Activated T-helper 1 cell treated with anti-CD3 and anti-CD28 coated beads, Interleukin-12 subunit alpha, Interleukin-12 subunit beta, Interleukin-2, Interleukin-4 antibody, amounts not matched to agents 30 ng/mL and 10 ng/mL and 1 ng/mL, durations not matched to agents 14 hours and 24 hours and 36 hours (primary cell): ENCODE results near the gene RGS17. TPM values are rescaled to one million over a fixed set of nuclear protein-coding genes. Genes with fewer than 3 reads are reported as not detected.
"Not testable (repeated sequence)": the region's sequence is repeated elsewhere in the genome, so short reads cannot be mapped to it uniquely, and the experiment has no call there.

ENCODE experiments used
- DNase-seq: peaks from one replicate; pipeline ENCODE4 v3.0.0; 2021; ENCODE audit warnings: low spot score
- H3K27ac Mint-ChIP-seq: one replicate; pipeline ENCODE4 v1.8.0; 2021; ENCODE audit warnings: mild to moderate bottlenecking, mixed read lengths
- H3K27me3 Mint-ChIP-seq: one replicate; pipeline ENCODE4 v1.8.0; 2022; ENCODE audit warnings: mild to moderate bottlenecking, moderate library complexity, mixed read lengths; ENCODE audit not compliant: insufficient read depth
- H3K36me3 Mint-ChIP-seq: one replicate; pipeline ENCODE4 v1.8.0; 2021; ENCODE audit warnings: low read depth, mixed read lengths
- H3K4me1 Mint-ChIP-seq: one replicate; pipeline ENCODE4 v1.8.0; 2021; ENCODE audit warnings: low read depth, mixed read lengths
- H3K4me3 Mint-ChIP-seq: one replicate; pipeline ENCODE4 v1.8.0; 2021; ENCODE audit warnings: mild to moderate bottlenecking, moderate library complexity, mixed read lengths
- H3K9me3 Mint-ChIP-seq: one replicate; pipeline ENCODE4 v1.8.0; 2021; ENCODE audit warnings: mixed read lengths
- intact Hi-C: fragments of 100-400 bp; cut with micrococcal nuclease; formaldehyde crosslinking; loops from one replicate; pipeline ENCODE4 v1.15.1; 2024
- total RNA-seq: library from RNA; stranded (reverse); gene quantifications from 2 replicates; pipeline ENCODE4 v1.2.3, GENCODE V29; 2022

Gene RGS17
- total RNA-seq, 1 donor from 2014 or later: not detected

- no peaks in the 10 kb centered on the region for H3K27me3 Mint-ChIP-seq
- H3K9me3 Mint-ChIP-seq: no peaks in the 10 kb centered on the region
- no peak overlapping the region for H3K27ac Mint-ChIP-seq
- H3K4me3 Mint-ChIP-seq: no peak overlapping the region
- intact Hi-C loops: no loop called here
- DNase-seq: no peak
- no peaks in the 10 kb centered on the region for H3K4me1 Mint-ChIP-seq
- H3K36me3 Mint-ChIP-seq: no peaks in the 10 kb centered on the region
These were observed 14.5 kb upstream of the RGS17 start for GRCh38 chr6:153145591-153145990.

GRCh38 chr6:153143200-153143599 is 12.1 kb upstream of the RGS17 start:
- Mint-ChIP-seq H3K36me3 (no peaks in the 10 kb centered on the region), H3K27me3 (no peaks in the 10 kb centered on the region), H3K27ac (no peak overlapping the region), H3K4me1 (no peaks in the 10 kb centered on the region), H3K4me3 (no peak overlapping the region), H3K9me3 (no peaks in the 10 kb centered on the region)
- DNase-seq: no peak
- intact Hi-C loops: no loop called here

DNA sequence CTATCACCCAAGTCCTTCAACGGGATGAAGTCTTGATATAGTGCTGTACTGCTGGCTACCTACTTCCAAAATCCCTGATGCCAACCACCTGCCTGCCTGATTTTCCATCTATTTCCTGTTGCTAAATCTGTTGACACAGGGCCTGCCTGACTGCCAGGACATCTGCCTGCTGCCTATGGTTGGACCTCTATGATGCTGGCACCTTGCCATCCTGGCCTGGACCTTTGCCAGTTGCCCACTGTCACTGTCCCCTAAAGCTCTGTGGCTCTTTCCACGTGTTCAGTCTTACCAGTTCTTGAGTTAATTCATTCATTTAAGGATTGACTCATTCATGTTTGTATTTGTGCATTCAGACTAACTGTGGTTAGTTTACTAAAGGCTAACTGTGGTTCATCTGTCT is 9.2 kb upstream of the RGS17 start:
- Mint-ChIP-seq H3K27ac (no peak overlapping the region), H3K4me3 (no peak overlapping the region), H3K4me1 (peaks cover 3% of the 10 kb centered on the region), H3K36me3 (no peaks in the 10 kb centered on the region), H3K9me3 (no peaks in the 10 kb centered on the region), H3K27me3 (no peaks in the 10 kb centered on the region)
- intact Hi-C loops: no loop called here
- no peak for DNase-seq

GRCh38 chr6:153138930-153139329 is 7.8 kb upstream of the RGS17 start:
- no peak overlapping the region for H3K27ac Mint-ChIP-seq
- no peaks in the 10 kb centered on the region for H3K36me3 Mint-ChIP-seq
- DNase-seq: no peak
- intact Hi-C loops: no loop called here
- no peaks in the 10 kb centered on the region for H3K27me3 Mint-ChIP-seq
- H3K4me3 Mint-ChIP-seq: no peak overlapping the region
- H3K9me3 Mint-ChIP-seq: no peaks in the 10 kb centered on the region
- H3K4me1 Mint-ChIP-seq: peaks cover 5% of the 10 kb centered on the region

- H3K4me1 Mint-ChIP-seq: peaks cover 5% of the 10 kb centered on the region
- H3K9me3 Mint-ChIP-seq: no peaks in the 10 kb centered on the region
- peaks cover 21% of the 10 kb centered on the region for H3K27me3 Mint-ChIP-seq
- H3K27ac Mint-ChIP-seq: no peak overlapping the region
- H3K4me3 Mint-ChIP-seq: no peak overlapping the region
- intact Hi-C loops: no loop called here
- no peaks in the 10 kb centered on the region for H3K36me3 Mint-ChIP-seq
- no peak for DNase-seq
These were observed 4.6 kb upstream of the RGS17 start for GRCh38 chr6:153135681-153136080.

DNA sequence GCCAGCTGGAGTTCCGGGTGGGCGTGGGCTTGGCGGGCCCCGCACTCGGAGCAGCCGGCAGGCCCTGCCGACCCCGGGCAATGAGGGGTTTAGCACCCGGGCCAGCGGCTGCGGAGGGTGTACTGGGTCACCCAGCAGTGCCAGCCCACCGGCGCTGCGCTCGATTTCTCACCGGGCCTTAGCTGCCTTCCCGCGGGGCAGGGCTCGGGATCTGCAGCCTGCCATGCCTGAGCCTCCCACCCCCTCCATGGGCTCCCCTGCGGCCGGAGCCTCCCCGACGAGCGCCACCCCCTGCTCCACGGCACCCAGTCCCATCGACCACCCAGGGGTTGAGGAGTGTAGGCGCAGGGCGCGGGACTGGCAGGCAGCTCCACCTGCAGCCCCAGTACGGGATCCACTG is 2.6 kb upstream of the RGS17 start:
- H3K36me3 Mint-ChIP-seq, H3K9me3 Mint-ChIP-seq, DNase-seq, intact Hi-C loops, H3K4me3 Mint-ChIP-seq, H3K27ac Mint-ChIP-seq: not testable (repeated sequence)
- H3K27me3 Mint-ChIP-seq: peaks cover 35% of the 10 kb centered on the region
- peaks cover 15% of the 10 kb centered on the region for H3K4me1 Mint-ChIP-seq

- Mint-ChIP-seq H3K9me3 (no peaks in the 10 kb centered on the region), H3K4me1 (peaks cover 14% of the 10 kb centered on the region), H3K36me3 (peaks cover 2% of the 10 kb centered on the region), H3K27ac (no peak overlapping the region), H3K27me3 (peaks cover 47% of the 10 kb centered on the region), H3K4me3 (peak overlapping the region; percentile 79)
- intact Hi-C loops: no loop called here
- DNase-seq: no peak
These were observed 506 bp downstream of the RGS17 start for GRCh38 chr6:153130515-153131036.

GRCh38 chr6:153129873-153130514 is 1.1 kb downstream of the RGS17 start:
- Mint-ChIP-seq H3K4me3 (peak overlapping the region; percentile 76), H3K27me3 (peaks cover 48% of the 10 kb centered on the region), H3K9me3 (no peaks in the 10 kb centered on the region), H3K36me3 (peaks cover 2% of the 10 kb centered on the region), H3K4me1 (peaks cover 10% of the 10 kb centered on the region), H3K27ac (no peak overlapping the region)
- intact Hi-C loops: no loop called here
- DNase-seq: no peak

DNA sequence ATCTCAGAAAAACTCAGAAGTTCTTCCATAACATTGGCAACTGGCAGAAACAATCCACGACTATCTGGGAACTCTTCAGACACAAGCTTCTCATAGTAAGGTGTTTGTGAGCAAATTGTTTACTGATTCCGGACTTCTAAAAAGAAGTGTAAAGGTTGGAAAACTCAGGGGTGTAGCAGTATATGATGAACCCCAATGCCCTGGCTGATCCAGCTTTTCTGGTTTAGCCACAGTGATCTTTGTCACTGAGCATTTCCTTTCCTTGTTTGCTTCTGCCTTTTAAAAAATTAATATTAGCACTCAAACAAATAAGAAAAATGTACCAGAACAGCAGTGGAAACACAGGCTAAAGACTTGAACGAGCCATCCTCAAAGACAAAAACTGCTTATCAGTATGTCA is 4.9 kb downstream of the RGS17 start:
- H3K9me3 Mint-ChIP-seq: no peaks in the 10 kb centered on the region
- H3K4me1 Mint-ChIP-seq: peaks cover 10% of the 10 kb centered on the region
- H3K4me3 Mint-ChIP-seq: no peak overlapping the region
- intact Hi-C loops: no loop called here
- DNase-seq: no peak
- H3K27me3 Mint-ChIP-seq: peaks cover 40% of the 10 kb centered on the region
- H3K36me3 Mint-ChIP-seq: peaks cover 2% of the 10 kb centered on the region
- no peak overlapping the region for H3K27ac Mint-ChIP-seq

DNA sequence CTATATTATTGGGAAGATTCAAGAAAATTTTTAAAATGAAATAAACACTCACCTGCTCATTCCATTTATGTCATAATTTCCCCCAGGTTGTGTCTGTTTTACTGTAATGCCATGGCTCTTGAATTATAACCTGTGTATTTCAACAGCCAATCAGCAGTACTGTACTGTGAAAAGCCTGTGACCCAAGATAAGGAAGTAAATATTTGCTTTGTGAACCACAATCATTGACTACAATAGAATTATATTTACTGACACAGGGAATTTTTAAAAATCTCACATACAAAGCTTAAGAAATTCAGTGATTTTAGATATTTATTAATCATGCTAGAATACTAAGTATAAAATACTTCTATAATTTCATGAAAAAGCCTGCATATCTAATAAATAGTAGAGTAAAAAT is 6.0 kb downstream of the RGS17 start:
- peaks cover 2% of the 10 kb centered on the region for H3K36me3 Mint-ChIP-seq
- no peak for DNase-seq
- H3K27ac Mint-ChIP-seq: no peak overlapping the region
- peaks cover 39% of the 10 kb centered on the region for H3K27me3 Mint-ChIP-seq
- H3K9me3 Mint-ChIP-seq: no peaks in the 10 kb centered on the region
- no peak overlapping the region for H3K4me3 Mint-ChIP-seq
- intact Hi-C loops: no loop called here
- H3K4me1 Mint-ChIP-seq: peaks cover 5% of the 10 kb centered on the region

GRCh38 chr6:153123801-153124200 is 7.3 kb downstream of the RGS17 start:
- no peak for DNase-seq
- no peaks in the 10 kb centered on the region for H3K4me1 Mint-ChIP-seq
- H3K27ac Mint-ChIP-seq: no peak overlapping the region
- H3K4me3 Mint-ChIP-seq: no peak overlapping the region
- intact Hi-C loops: no loop called here
- H3K9me3 Mint-ChIP-seq: no peaks in the 10 kb centered on the region
- H3K27me3 Mint-ChIP-seq: peaks cover 29% of the 10 kb centered on the region
- H3K36me3 Mint-ChIP-seq: no peaks in the 10 kb centered on the region

- Mint-ChIP-seq H3K4me3 (no peak overlapping the region), H3K4me1 (no peaks in the 10 kb centered on the region), H3K27ac (no peak overlapping the region), H3K36me3 (no peaks in the 10 kb centered on the region), H3K27me3 (peaks cover 15% of the 10 kb centered on the region), H3K9me3 (no peaks in the 10 kb centered on the region)
- intact Hi-C loops: no loop called here
- DNase-seq: no peak
These were observed 9.8 kb downstream of the RGS17 start for GRCh38 chr6:153121311-153121710.

DNA sequence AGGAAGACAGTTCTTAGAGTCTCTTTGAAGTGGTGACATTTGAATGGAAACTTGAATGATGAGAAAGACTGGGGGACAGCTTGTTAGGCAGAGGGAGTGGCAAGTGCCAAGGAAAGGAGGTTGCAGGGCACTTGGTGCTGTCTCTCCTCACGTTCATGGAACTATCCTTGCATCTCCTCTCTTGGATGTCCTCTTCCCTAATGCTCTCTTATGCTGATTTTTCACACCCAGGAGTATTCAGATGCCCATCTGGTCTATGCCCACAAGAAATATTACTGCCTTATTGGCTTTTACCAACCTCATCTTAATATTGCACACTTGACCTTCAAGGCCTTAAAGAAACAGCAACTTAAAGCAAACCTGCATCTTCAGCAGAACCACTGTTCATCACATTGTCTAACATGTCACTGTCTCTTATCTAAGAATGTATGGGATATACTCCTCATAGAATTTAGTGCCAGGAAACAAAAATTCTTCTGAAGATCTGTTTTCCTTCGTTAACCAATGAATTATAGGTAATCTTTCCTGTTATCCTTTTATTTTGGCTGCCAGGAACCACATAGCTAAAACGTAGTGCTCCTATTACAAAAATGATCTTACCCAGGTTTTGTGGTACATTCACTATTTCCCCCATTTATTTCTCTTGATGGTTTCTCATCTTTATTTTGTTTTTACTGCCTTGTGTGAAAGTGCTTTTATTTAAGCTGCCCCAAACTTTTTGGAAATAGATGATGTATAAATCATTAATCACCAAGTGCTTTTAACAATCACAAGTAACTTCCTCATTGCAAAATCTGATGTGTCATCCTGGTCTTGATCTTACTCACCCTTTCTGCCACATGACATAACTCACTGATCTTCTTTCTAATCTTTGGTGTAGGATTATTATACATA is 12.8 kb downstream of the RGS17 start:
- no peak overlapping the region for H3K27ac Mint-ChIP-seq
- DNase-seq: no peak
- H3K27me3 Mint-ChIP-seq: peaks cover 5% of the 10 kb centered on the region
- no peaks in the 10 kb centered on the region for H3K9me3 Mint-ChIP-seq
- no peak overlapping the region for H3K4me3 Mint-ChIP-seq
- H3K4me1 Mint-ChIP-seq: no peaks in the 10 kb centered on the region
- intact Hi-C loops: no loop called here
- no peaks in the 10 kb centered on the region for H3K36me3 Mint-ChIP-seq
